GM12878 (cell line): ENCODE data around the gene C1orf210. TPM values are rescaled to one million over a fixed set of nuclear protein-coding genes. Genes with fewer than 3 reads are reported as not detected.

Experiments
- ATAC-seq: fragments of 200-7000 bp; cut with Tn5 transposase; 3 replicates; pipeline ENCODE4 v1.9.1; 2020; ENCODE audit warnings: mild to moderate bottlenecking, moderate library complexity
- BruUV-seq: library from RNA; stranded (reverse); fragments of 400-500 nt; replicated peaks from 2 replicates; lab custom pipeline; 2021; lab: Mats Ljungman, UMichigan
- CTCF ChIA-PET: fragments of 300-600 bp; sonication (Branson Sonifier 250); formaldehyde crosslinking; extraction: SDS; loops from one replicate; lab custom pipeline; 2021; ENCODE audit warnings: inconsistent platforms; lab: Yijun Ruan, JAX
- POLR2A ChIA-PET: fragments of 350-600 bp; formaldehyde crosslinking; extraction: SDS; loops from one replicate; lab custom pipeline; 2021; ENCODE audit warnings: inconsistent platforms; lab: Charles Lee
- RAD21 ChIA-PET: fragments of 300-600 bp; sonication (Branson Sonifier 250); formaldehyde crosslinking; loops from one replicate; lab custom pipeline; 2023; ENCODE audit warnings: antibody characterized with exemption; ENCODE audit not compliant: unreplicated experiment; lab: Charles Lee
- SMC1A ChIA-PET: fragments of 300-600 bp; sonication (Branson Sonifier 250); formaldehyde crosslinking; loops from one replicate; lab custom pipeline; 2023; ENCODE audit not compliant: unreplicated experiment, uncharacterized antibody; lab: Charles Lee
- DNase-seq: peaks from one replicate; pipeline ENCODE4 v3.0.0-alpha.2; 2011; ENCODE audit warnings: low read depth, low spot score
- FAIRE-seq: peaks from 3 replicates; lab custom pipeline; 2011; peaks lifted over from hg19 to GRCh38; lab: Jason Lieb, UNC
- H2AFZ ChIP-seq: 2 replicates; pipeline ENCODE4 v1.6.0; 2011; ENCODE audit warnings: low read depth, low read length, control low read depth; ENCODE audit not compliant: control insufficient read depth
- H3K27ac ChIP-seq: 2 replicates; pipeline ENCODE4 v1.5.1; 2011; ENCODE audit warnings: control low read depth; ENCODE audit not compliant: control insufficient read depth, insufficient read depth
- H3K27me3 ChIP-seq, 2 experiments: replicated peaks in 1 of 2; 2 replicates each; pipeline versions ENCODE4 v1.6.0 to v1.6.1; 2011; ENCODE audit warnings: low read length in 1 of 2; ENCODE audit not compliant: control insufficient read depth in 2 of 2, insufficient read depth in 2 of 2
- H3K36me3 ChIP-seq, 2 experiments: 2 replicates each; pipeline ENCODE4 v1.5.1; 2011; ENCODE audit warnings: low read length in 1 of 2; ENCODE audit not compliant: control insufficient read depth in 2 of 2, insufficient read depth in 2 of 2
- H3K4me1 ChIP-seq: 2 replicates; pipeline ENCODE4 v1.6.1; 2011; ENCODE audit warnings: mild to moderate bottlenecking, low read length, moderate library complexity, mixed read lengths; ENCODE audit not compliant: control insufficient read depth, insufficient read depth
- H3K4me2 ChIP-seq: 2 replicates; pipeline ENCODE4 v1.6.0; 2011; ENCODE audit warnings: control low read depth; ENCODE audit not compliant: control insufficient read depth, insufficient read depth
- H3K4me3 ChIP-seq: fragments of 200-600 bp; sonication (generic); 2 replicates; pipeline ENCODE4 v1.5.1; 2016
- H3K79me2 ChIP-seq: 2 replicates; pipeline ENCODE4 v1.6.0; 2011; ENCODE audit warnings: low read length; ENCODE audit not compliant: control insufficient read depth, insufficient read depth
- H3K9ac ChIP-seq: 2 replicates; pipeline ENCODE4 v1.8.0; 2011; ENCODE audit warnings: low read length, control low read depth, mixed read lengths; ENCODE audit not compliant: control insufficient read depth, insufficient read depth
- H3K9me3 ChIP-seq: replicated peaks from 3 replicates; pipeline ENCODE4 v1.5.1; 2011; ENCODE audit warnings: mild to moderate bottlenecking, low read length; ENCODE audit not compliant: control insufficient read depth, insufficient read depth
- H4K20me1 ChIP-seq: 2 replicates; pipeline ENCODE4 v1.6.0; 2011; ENCODE audit not compliant: control insufficient read depth, insufficient read depth
- HDGF ChIP-seq: fragments of 450-650 bp; IDR thresholded peaks from 2 replicates; pipeline ENCODE4 v1.6.1; 2016; ENCODE audit warnings: antibody characterized with exemption
- JUNB ChIP-seq: IDR thresholded peaks from 2 replicates; pipeline ENCODE4 v1.6.1; 2016; ENCODE audit warnings: antibody characterized with exemption, mild to moderate bottlenecking
- MEF2A ChIP-seq: IDR thresholded peaks from 2 replicates; pipeline ENCODE4 v1.6.1; 2011; ENCODE audit warnings: low read depth, mild to moderate bottlenecking, low read length, moderate library complexity; ENCODE audit not compliant: insufficient read depth
- NFXL1 ChIP-seq: fragments of 450-650 bp; IDR thresholded peaks from 2 replicates; pipeline ENCODE4 v1.6.1; 2017; ENCODE audit warnings: antibody characterized with exemption, mild to moderate bottlenecking, borderline replicate concordance
- RFX5 ChIP-seq: IDR thresholded peaks from 2 replicates; pipeline ENCODE4 v1.6.1; 2011; ENCODE audit warnings: low read depth, low read length, improper control_type of control experiment
- TCF3 ChIP-seq: IDR thresholded peaks from 2 replicates; pipeline ENCODE4 v1.6.1; 2012; ENCODE audit warnings: low read depth, mild to moderate bottlenecking, low read length, borderline replicate concordance; ENCODE audit not compliant: insufficient read depth
- ZNF384 ChIP-seq: IDR thresholded peaks from 2 replicates; pipeline ENCODE4 v1.6.1; 2012; ENCODE audit warnings: low read depth, mild to moderate bottlenecking, low read length, improper control_type of control experiment, borderline replicate concordance
- WGBS: methylation state at CpG from one replicate; pipeline ENCODE4 v1.1.6; 2016; ENCODE audit warnings: low lambda C conversion rate; ENCODE audit not compliant: insufficient replicate concordance, insufficient coverage; ENCODE audit errors: missing lambda C conversion rate; 5-methylcytosine and 5-hydroxymethylcytosine counted together
- in situ Hi-C: fragments of 300-500 bp; cut with MboI; formaldehyde crosslinking; loops from 9 replicates; pipeline ENCODE4 v1.14.3; 2018; ENCODE audit warnings: mixed read lengths
- intact Hi-C: fragments of 100-400 bp; cut with micrococcal nuclease; formaldehyde crosslinking; loops from one replicate; pipeline ENCODE4 v1.14.2; 2022; ENCODE audit not compliant: unreplicated experiment
- polyA plus RNA-seq, 11 experiments: library from polyadenylated mRNA; depleted of rRNA in 4 of 11; unstranded in 6 of 11; stranded (reverse) in 5 of 11; fragments of >200 nt; fragmentation: Nextera tagmentation in 4 of 11; fragmentation: Illumina TruSeq in 1 of 11; extraction: Ambion mirVana in 4 of 11; extraction: Trizol in 1 of 11; gene quantifications; 1 replicate in 1 of 11; 2 replicates in 10 of 11; pipeline versions ENCODE4 v1.2.1 to v1.2.3, GENCODE V29; 2011 to 2016; ENCODE audit warnings: inconsistent platforms in 2 of 11, missing spikeins in 2 of 11, low read depth in 1 of 11
- total RNA-seq, 4 experiments: library from RNA; depleted of rRNA in 3 of 4; stranded (reverse); fragments of >200 nt in 3 of 4; fragmentation: Illumina TruSeq in 1 of 4; extraction: Trizol in 1 of 4; gene quantifications; 2 replicates each; pipeline versions ENCODE4 v1.2.1 to v1.2.3, GENCODE V29; 2013 to 2021
- TF ChIP-seq, protein P1 (sequence below): fragments of 450-650 bp; IDR thresholded peaks from 2 replicates; pipeline ENCODE4 v1.6.1; 2017; ENCODE audit warnings: mild to moderate bottlenecking, moderate library complexity
- TF ChIP-seq, protein P2 (sequence below): fragments of 450-650 bp; formaldehyde crosslinking; IDR thresholded peaks from 2 replicates; pipeline ENCODE4 v1.4.0; 2020; ENCODE audit warnings: mild to moderate bottlenecking, moderate library complexity
- TF ChIP-seq, protein P3 (sequence below): IDR thresholded peaks from 2 replicates; pipeline ENCODE4 v1.6.1; 2011; ENCODE audit warnings: low read depth, mild to moderate bottlenecking, low read length, moderate library complexity, borderline replicate concordance; ENCODE audit errors: extremely low read depth
- TF ChIP-seq, protein P4 (sequence below): IDR thresholded peaks from 2 replicates; pipeline ENCODE4 v1.6.1; 2011; ENCODE audit warnings: borderline replicate concordance, low read depth, mild to moderate bottlenecking, moderate library complexity, low read length; ENCODE audit not compliant: insufficient read depth, poor library complexity, severe bottlenecking

C1orf210 gene
- total and polyA plus RNA-seq, 10 of the 15 experiments (the other 5 are each of a cell fraction or from before 2014, with no cell fraction given), result 0.07 TPM; not detected in 9

DNA sequence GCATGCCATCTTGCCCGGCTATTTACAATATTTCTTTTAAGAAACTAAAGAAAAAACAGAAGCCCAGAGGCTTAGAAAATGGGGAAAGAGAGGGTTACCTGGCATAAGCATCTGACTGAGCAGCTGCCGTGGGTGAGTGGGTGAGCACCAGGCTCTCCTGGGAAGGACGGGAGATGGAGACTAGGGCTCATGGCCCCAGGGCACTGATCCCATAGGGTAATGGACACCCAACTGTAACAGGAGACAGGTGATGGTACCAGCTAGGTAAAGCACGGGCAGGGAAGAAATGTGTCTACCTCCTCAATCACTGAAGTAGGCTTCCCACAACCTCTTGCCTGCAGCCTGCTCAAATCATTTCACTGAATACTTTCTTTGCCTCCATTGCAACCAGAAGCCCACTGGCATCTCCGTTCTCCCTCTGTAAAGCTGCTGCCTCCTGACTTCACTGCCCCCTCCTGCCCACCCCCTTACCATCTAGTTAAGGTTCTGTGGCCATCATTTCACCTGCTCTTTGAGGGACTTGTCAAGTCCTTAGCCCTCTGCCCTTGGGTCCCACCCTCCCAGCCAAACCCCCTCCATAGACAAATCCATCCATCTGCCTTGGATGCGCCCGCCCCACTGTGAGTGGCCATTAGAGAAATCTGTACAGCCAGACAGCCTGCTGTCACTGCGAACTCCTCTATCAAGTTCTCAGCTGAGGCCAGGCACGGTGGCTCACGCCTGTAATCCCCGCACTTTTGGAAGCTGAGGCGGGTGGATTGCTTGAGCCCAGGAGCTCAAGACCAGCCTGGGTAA lies 9.4 kb downstream of the C1orf210 start:
- no TSS peak for BruUV-seq
- RAD21 ChIA-PET, result no interaction called here
- no peaks in the 10 kb centered on the region; a peak in 1 of 4 replicates for H3K27me3 ChIP-seq
- TF ChIP-seq NFXL1 (no peak), MEF2A (no peak), ZNF384 (no peak), JUNB (no peak), TCF3 (no peak), HDGF (no peak), RFX5 (no peak)
- TF ChIP-seq, protein P1, sequence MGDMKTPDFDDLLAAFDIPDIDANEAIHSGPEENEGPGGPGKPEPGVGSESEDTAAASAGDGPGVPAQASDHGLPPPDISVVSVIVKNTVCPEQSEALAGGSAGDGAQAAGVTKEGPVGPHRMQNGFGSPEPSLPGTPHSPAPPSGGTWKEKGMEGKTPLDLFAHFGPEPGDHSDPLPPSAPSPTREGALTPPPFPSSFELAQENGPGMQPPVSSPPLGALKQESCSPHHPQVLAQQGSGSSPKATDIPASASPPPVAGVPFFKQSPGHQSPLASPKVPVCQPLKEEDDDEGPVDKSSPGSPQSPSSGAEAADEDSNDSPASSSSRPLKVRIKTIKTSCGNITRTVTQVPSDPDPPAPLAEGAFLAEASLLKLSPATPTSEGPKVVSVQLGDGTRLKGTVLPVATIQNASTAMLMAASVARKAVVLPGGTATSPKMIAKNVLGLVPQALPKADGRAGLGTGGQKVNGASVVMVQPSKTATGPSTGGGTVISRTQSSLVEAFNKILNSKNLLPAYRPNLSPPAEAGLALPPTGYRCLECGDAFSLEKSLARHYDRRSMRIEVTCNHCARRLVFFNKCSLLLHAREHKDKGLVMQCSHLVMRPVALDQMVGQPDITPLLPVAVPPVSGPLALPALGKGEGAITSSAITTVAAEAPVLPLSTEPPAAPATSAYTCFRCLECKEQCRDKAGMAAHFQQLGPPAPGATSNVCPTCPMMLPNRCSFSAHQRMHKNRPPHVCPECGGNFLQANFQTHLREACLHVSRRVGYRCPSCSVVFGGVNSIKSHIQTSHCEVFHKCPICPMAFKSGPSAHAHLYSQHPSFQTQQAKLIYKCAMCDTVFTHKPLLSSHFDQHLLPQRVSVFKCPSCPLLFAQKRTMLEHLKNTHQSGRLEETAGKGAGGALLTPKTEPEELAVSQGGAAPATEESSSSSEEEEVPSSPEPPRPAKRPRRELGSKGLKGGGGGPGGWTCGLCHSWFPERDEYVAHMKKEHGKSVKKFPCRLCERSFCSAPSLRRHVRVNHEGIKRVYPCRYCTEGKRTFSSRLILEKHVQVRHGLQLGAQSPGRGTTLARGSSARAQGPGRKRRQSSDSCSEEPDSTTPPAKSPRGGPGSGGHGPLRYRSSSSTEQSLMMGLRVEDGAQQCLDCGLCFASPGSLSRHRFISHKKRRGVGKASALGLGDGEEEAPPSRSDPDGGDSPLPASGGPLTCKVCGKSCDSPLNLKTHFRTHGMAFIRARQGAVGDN, result no peak
- TF ChIP-seq, protein P2, sequence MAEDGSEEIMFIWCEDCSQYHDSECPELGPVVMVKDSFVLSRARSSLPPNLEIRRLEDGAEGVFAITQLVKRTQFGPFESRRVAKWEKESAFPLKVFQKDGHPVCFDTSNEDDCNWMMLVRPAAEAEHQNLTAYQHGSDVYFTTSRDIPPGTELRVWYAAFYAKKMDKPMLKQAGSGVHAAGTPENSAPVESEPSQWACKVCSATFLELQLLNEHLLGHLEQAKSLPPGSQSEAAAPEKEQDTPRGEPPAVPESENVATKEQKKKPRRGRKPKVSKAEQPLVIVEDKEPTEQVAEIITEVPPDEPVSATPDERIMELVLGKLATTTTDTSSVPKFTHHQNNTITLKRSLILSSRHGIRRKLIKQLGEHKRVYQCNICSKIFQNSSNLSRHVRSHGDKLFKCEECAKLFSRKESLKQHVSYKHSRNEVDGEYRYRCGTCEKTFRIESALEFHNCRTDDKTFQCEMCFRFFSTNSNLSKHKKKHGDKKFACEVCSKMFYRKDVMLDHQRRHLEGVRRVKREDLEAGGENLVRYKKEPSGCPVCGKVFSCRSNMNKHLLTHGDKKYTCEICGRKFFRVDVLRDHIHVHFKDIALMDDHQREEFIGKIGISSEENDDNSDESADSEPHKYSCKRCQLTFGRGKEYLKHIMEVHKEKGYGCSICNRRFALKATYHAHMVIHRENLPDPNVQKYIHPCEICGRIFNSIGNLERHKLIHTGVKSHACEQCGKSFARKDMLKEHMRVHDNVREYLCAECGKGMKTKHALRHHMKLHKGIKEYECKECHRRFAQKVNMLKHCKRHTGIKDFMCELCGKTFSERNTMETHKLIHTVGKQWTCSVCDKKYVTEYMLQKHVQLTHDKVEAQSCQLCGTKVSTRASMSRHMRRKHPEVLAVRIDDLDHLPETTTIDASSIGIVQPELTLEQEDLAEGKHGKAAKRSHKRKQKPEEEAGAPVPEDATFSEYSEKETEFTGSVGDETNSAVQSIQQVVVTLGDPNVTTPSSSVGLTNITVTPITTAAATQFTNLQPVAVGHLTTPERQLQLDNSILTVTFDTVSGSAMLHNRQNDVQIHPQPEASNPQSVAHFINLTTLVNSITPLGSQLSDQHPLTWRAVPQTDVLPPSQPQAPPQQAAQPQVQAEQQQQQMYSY (CRISPR knock-in tag), result no peak
- TF ChIP-seq, protein P3, sequence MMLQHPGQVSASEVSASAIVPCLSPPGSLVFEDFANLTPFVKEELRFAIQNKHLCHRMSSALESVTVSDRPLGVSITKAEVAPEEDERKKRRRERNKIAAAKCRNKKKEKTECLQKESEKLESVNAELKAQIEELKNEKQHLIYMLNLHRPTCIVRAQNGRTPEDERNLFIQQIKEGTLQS, result no peak
- TF ChIP-seq, protein P4, sequence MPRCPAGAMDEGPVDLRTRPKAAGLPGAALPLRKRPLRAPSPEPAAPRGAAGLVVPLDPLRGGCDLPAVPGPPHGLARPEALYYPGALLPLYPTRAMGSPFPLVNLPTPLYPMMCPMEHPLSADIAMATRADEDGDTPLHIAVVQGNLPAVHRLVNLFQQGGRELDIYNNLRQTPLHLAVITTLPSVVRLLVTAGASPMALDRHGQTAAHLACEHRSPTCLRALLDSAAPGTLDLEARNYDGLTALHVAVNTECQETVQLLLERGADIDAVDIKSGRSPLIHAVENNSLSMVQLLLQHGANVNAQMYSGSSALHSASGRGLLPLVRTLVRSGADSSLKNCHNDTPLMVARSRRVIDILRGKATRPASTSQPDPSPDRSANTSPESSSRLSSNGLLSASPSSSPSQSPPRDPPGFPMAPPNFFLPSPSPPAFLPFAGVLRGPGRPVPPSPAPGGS, result no peak
- SMC1A ChIA-PET, result interaction anchor here (0.8 kb wide), 1 partner anchor 37 kb away, joined by 3 read pairs; no protein-coding TSS in a partner anchor
- peaks cover 4% of the 10 kb centered on the region; the same call in 1 of the 2 replicates for H3K4me1 ChIP-seq
- no peaks in the 10 kb centered on the region for H4K20me1 ChIP-seq
- in situ Hi-C loops, result no loop called here
- H3K9me3 ChIP-seq, result no peaks in the 10 kb centered on the region
- H3K9ac ChIP-seq, result no peak overlapping the region
- H3K4me3 ChIP-seq, result no peak overlapping the region
- DNase-seq, result no peak
- no peaks in the 10 kb centered on the region for H3K79me2 ChIP-seq
- no peak overlapping the region for H2AFZ ChIP-seq
- no peak for FAIRE-seq
- WGBS, result 59% methylated on average over 12 of the region's 12 CpGs
- no peak for ATAC-seq
- H3K36me3 ChIP-seq, result no peaks in the 10 kb centered on the region
- H3K4me2 ChIP-seq, result no peak overlapping the region
- CTCF ChIA-PET, result no interaction called here
- POLR2A ChIA-PET, result no interaction called here
- H3K27ac ChIP-seq, result no peak overlapping the region
- intact Hi-C loops, result no loop called here
